Measurements from ENCODE around the gene FAM13C.

- no peak for TF ChIP-seq POLR2A (IDR thresholded peaks at IDR 0.05; ENCODE audit: low read length)
- no peak for TF ChIP-seq CTCF (IDR thresholded peaks at IDR 0.05)
- no peak for TF ChIP-seq REST (IDR thresholded peaks at IDR 0.05)
- TF ChIP-seq TP53 (CRISPR knock-in tag; IDR thresholded peaks at IDR 0.05): no peak
- no peak for TF ChIP-seq USF2 (IDR thresholded peaks at IDR 0.05)
- no peak for TF ChIP-seq SMC3 (IDR thresholded peaks at IDR 0.05)
- no peak for TF ChIP-seq ELK1 (IDR thresholded peaks at IDR 0.05; ENCODE audit: low read depth, low read length)
- no peak for TF ChIP-seq MAFK (IDR thresholded peaks at IDR 0.05; ENCODE audit: partially characterized antibody)
Measured at GRCh38 chr10:59276919-59277318, 85.4 kb downstream of the FAM13C start.
